Mesendoderm (in vitro differentiated cells): ENCODE results near the gene TMEM92.
"Not testable (repeated sequence)": the region's sequence is repeated elsewhere in the genome, so short reads cannot be mapped to it uniquely, and the experiment has no call there.

Source experiments
- DNase-seq: peaks from one replicate; pipeline ENCODE4 v3.0.0; 2013
- H2AK5ac ChIP-seq: 2 replicates; pipeline ENCODE4 v1.6.1; 2013; ENCODE audit warnings: low read length, inconsistent platforms
- H2BK120ac ChIP-seq: 2 replicates; pipeline ENCODE4 v1.6.1; 2013; ENCODE audit warnings: low read depth, mild to moderate bottlenecking, low read length, moderate library complexity, mixed read lengths
- H2BK15ac ChIP-seq: replicated peaks from 2 replicates; pipeline ENCODE4 v1.6.1; 2013; ENCODE audit warnings: low read depth, mild to moderate bottlenecking, moderate library complexity
- H2BK5ac ChIP-seq: 2 replicates; pipeline ENCODE4 v1.6.1; 2013; ENCODE audit warnings: low read length, inconsistent platforms
- H3K18ac ChIP-seq: 2 replicates; pipeline ENCODE4 v1.6.1; 2013; ENCODE audit warnings: mild to moderate bottlenecking, low read length, mixed read lengths
- H3K23ac ChIP-seq: one replicate; pipeline ENCODE4 v1.6.1; 2013; ENCODE audit warnings: low read length
- H3K27ac ChIP-seq: 2 replicates; pipeline ENCODE4 v1.5.1; 2013; ENCODE audit warnings: low read depth, mild to moderate bottlenecking, inconsistent platforms, low read length, moderate library complexity
- H3K27me3 ChIP-seq: 2 replicates; pipeline ENCODE4 v1.6.1; 2013; ENCODE audit warnings: low read length, control low read depth, mild to moderate bottlenecking, inconsistent platforms; ENCODE audit not compliant: insufficient read depth, poor library complexity
- H3K36me3 ChIP-seq: 2 replicates; pipeline ENCODE4 v1.6.1; 2013; ENCODE audit warnings: low read length, inconsistent platforms; ENCODE audit not compliant: control insufficient read depth, insufficient read depth
- H3K4ac ChIP-seq: one replicate; pipeline ENCODE4 v1.6.1; 2013; ENCODE audit warnings: low read depth, mild to moderate bottlenecking, low read length, moderate library complexity
- H3K4me1 ChIP-seq: 2 replicates; pipeline ENCODE4 v1.6.1; 2013; ENCODE audit warnings: low read depth, low read length, inconsistent platforms; ENCODE audit not compliant: control insufficient read depth
- H3K4me2 ChIP-seq: 2 replicates; pipeline ENCODE4 v1.6.1; 2013; ENCODE audit warnings: low read length
- H3K4me3 ChIP-seq: 2 replicates; pipeline ENCODE4 v1.5.1; 2013; ENCODE audit warnings: mild to moderate bottlenecking, low read length
- H3K56ac ChIP-seq: one replicate; pipeline ENCODE4 v1.6.1; 2013; ENCODE audit warnings: low read length
- H3K79me1 ChIP-seq: 2 replicates; pipeline ENCODE4 v1.6.1; 2013; ENCODE audit warnings: low read length, inconsistent platforms
- H3K79me2 ChIP-seq: 2 replicates; pipeline ENCODE4 v1.6.1; 2013; ENCODE audit warnings: mild to moderate bottlenecking, low read length; ENCODE audit not compliant: control insufficient read depth, insufficient read depth
- H3K9ac ChIP-seq: 2 replicates; pipeline ENCODE4 v1.6.1; 2013; ENCODE audit warnings: low read length, inconsistent platforms
- H4K5ac ChIP-seq: one replicate; pipeline ENCODE4 v1.6.1; 2013; ENCODE audit warnings: low read length
- H4K8ac ChIP-seq: one replicate; pipeline ENCODE4 v1.6.1; 2013; ENCODE audit warnings: low read depth, mild to moderate bottlenecking, control low read depth, low read length, moderate library complexity
- WGBS: extraction: QIAGEN DNeasy Blood & Tissue Kit; methylation state at CpG from one replicate; pipeline ENCODE4 v1.1.7; 2013; ENCODE audit warnings: low lambda C conversion rate, missing lambda C conversion rate; ENCODE audit not compliant: insufficient coverage; ENCODE audit errors: extremely low coverage; 5-methylcytosine and 5-hydroxymethylcytosine counted together

Gene TMEM92

DNA sequence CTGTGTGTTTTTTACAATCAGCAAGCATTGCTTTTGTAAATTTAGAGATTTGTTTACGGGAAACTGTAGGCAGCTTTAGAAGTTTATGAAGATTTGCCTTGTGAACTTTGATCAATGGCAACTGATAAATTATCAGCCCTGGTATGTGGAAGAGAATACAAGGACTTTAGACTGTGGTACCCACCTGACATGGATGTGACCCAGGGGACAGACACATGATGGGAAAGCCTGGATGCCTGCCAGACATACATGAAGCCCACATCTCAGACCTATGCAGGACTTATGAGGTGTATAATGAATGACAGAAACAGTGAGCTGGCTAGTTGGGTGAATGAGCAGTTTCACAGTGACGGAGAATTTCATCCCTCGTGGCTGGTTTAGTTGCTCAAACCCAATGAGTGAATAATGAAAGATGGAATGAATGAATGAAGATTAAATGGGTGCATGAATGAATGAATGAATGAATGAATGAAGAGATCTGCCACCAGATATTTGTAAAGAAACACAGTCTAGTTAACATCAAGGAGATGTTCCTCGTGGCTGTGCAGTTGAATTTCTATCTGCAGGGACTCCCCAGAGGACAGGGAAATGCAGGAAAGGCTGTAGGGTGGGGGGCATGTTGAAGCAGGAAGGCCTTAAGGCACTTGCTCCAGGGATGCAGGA is 7.6 kb downstream of the TMEM92 start:
- Histone ChIP-seq H3K36me3 (no peaks in the 10 kb centered on the region), H3K4me1 (peaks cover 12% of the 10 kb centered on the region), H3K4me3 (no peak overlapping the region), H2AK5ac (no peak overlapping the region), H3K27ac (no peak overlapping the region), H3K79me1 (no peaks in the 10 kb centered on the region), H3K9ac (no peak overlapping the region), H2BK120ac (no peak overlapping the region), H3K18ac (no peak overlapping the region), H3K79me2 (no peaks in the 10 kb centered on the region), H2BK15ac (no peak overlapping the region), H3K23ac (no peak overlapping the region), H3K4ac (no peak overlapping the region), H4K5ac (no peak overlapping the region), H4K8ac (no peak overlapping the region), H3K56ac (no peak overlapping the region), H2BK5ac (no peak overlapping the region), H3K27me3 (no peaks in the 10 kb centered on the region), H3K4me2 (no peak overlapping the region)
- no CpG with 5 or more reads among the region's 4 CpGs for WGBS
- DNase-seq: no peak

DNA sequence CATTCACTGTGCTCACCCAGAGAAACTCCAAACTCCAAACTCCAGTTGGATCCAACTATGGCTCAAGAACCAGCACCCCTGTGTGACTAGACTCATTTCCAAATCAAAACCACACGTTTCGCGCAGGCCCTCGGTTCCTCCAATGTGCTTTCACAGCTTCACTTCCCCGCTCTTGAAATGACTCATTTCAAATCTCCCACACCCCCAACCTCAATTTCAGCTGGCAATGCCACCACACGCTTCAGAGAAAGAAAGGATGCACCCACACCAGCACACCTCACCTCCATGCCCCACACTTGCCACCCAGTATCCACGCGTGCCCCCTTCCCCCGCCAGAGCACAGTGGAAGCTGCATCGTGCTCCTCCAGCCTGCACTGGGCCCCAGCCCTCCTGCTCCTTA is 9.0 kb downstream of the TMEM92 start:
- Histone ChIP-seq H2BK120ac (no peak overlapping the region), H3K27ac (no peak overlapping the region), H3K56ac (no peak overlapping the region), H3K4me1 (peaks cover 9% of the 10 kb centered on the region), H3K79me1 (no peaks in the 10 kb centered on the region), H2AK5ac (no peak overlapping the region), H4K8ac (no peak overlapping the region), H3K79me2 (no peaks in the 10 kb centered on the region), H2BK5ac (no peak overlapping the region), H3K9ac (no peak overlapping the region), H3K4me2 (no peak overlapping the region), H3K23ac (no peak overlapping the region), H4K5ac (no peak overlapping the region), H3K4me3 (no peak overlapping the region), H3K36me3 (no peaks in the 10 kb centered on the region), H3K4ac (no peak overlapping the region), H3K18ac (no peak overlapping the region), H3K27me3 (no peaks in the 10 kb centered on the region), H2BK15ac (no peak overlapping the region)
- no CpG with 5 or more reads among the region's 10 CpGs for WGBS
- no peak for DNase-seq

DNA sequence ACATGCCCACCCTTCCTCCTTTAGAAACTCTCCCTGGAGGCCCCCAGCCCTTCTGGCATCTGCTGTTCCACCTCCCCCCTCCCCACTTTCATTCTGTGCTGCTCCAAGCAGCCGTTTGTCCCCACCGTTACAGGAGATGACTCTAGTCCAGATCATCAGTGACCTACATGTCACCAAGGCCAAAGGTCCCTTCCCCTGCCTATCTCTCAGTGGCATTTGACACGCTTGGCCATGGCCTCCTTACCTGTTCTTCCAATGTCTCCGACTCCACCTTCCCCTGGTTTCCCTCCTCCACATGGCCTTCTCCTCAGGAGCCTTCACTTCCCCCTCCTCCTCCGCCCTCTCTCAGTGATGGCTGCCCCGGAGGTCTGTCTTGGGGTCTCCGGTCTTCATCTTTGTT is 9.4 kb downstream of the TMEM92 start:
- Histone ChIP-seq H3K27ac (no peak overlapping the region), H3K4me1 (peaks cover 9% of the 10 kb centered on the region), H3K4me2 (no peak overlapping the region), H3K4me3 (no peak overlapping the region), H2AK5ac (peak overlapping the region; percentile 58), H3K36me3 (no peaks in the 10 kb centered on the region), H4K8ac (no peak overlapping the region), H3K23ac (no peak overlapping the region), H3K56ac (peak overlapping the region; percentile 42), H2BK5ac (no peak overlapping the region), H3K18ac (no peak overlapping the region), H3K79me2 (no peaks in the 10 kb centered on the region), H3K4ac (no peak overlapping the region), H3K79me1 (no peaks in the 10 kb centered on the region), H4K5ac (no peak overlapping the region), H2BK120ac (no peak overlapping the region), H3K9ac (no peak overlapping the region), H3K27me3 (no peaks in the 10 kb centered on the region), H2BK15ac (no peak overlapping the region)
- no CpG with 5 or more reads among the region's 7 CpGs for WGBS
- DNase-seq: no peak

DNA sequence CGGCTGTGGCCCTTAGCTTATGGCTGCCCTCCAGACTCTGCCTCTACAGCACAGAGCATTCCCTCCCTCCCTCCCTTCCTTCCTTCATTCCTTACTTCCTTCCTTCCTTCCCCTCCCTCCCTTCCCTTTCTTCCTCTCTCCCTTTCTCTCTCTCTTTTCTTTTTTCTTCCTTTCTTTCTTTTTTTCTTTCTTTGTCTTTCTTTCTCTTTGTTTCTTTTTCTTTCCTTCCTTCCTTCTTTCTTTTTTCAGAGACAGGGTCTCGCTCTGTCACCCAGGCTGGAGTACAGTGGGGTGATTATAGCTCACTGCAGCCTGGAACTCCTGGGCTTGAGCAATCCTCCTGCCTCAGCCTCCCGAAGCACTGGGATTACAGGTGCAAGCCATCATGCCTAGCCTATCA is 11.7 kb downstream of the TMEM92 start:
- Histone ChIP-seq H3K56ac (no peak overlapping the region), H2BK120ac (no peak overlapping the region), H3K4me3 (no peak overlapping the region), H2BK5ac (no peak overlapping the region), H3K4me2 (no peak overlapping the region), H2AK5ac (no peak overlapping the region), H3K79me2 (no peaks in the 10 kb centered on the region), H3K9ac (no peak overlapping the region), H4K8ac (no peak overlapping the region), H3K23ac (no peak overlapping the region), H3K27me3 (no peaks in the 10 kb centered on the region), H3K18ac (no peak overlapping the region), H3K27ac (no peak overlapping the region), H4K5ac (no peak overlapping the region), H3K79me1 (no peaks in the 10 kb centered on the region), H2BK15ac (no peak overlapping the region), H3K4ac (no peak overlapping the region), H3K36me3 (no peaks in the 10 kb centered on the region), H3K4me1 (peaks cover 7% of the 10 kb centered on the region)
- DNase-seq: no peak
- no CpG with 5 or more reads among the region's 3 CpGs for WGBS

DNA sequence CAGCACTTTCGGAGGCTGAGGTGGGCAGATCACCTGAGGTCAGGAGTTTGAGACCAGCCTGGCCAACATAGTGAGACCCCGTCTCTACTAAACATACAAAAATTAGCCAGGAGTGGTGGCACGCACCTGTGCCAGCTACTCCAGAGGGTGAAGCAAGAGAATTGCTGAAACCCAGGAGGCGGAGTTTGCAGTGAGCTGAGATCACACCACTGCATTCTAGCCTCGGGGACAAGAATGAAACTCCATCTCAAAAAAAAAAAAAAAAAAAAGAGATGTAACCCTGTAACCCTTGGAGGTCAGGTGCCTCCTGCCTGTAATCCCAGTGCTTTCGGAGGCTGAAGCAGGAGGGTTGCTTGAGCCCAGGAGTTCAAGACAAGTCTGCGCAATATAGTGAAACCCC is 13.0 kb downstream of the TMEM92 start:
- not testable (repeated sequence) for H3K23ac ChIP-seq, H3K4me3 ChIP-seq, H2BK5ac ChIP-seq, H3K79me1 ChIP-seq, H3K36me3 ChIP-seq, H2AK5ac ChIP-seq, H3K18ac ChIP-seq, H3K4ac ChIP-seq, H3K56ac ChIP-seq, H3K9ac ChIP-seq, H4K8ac ChIP-seq, H2BK120ac ChIP-seq, H3K79me2 ChIP-seq, H3K27me3 ChIP-seq, H2BK15ac ChIP-seq, H3K4me1 ChIP-seq, H3K27ac ChIP-seq, DNase-seq, H4K5ac ChIP-seq, H3K4me2 ChIP-seq
- WGBS: no CpG with 5 or more reads among the region's 7 CpGs

DNA sequence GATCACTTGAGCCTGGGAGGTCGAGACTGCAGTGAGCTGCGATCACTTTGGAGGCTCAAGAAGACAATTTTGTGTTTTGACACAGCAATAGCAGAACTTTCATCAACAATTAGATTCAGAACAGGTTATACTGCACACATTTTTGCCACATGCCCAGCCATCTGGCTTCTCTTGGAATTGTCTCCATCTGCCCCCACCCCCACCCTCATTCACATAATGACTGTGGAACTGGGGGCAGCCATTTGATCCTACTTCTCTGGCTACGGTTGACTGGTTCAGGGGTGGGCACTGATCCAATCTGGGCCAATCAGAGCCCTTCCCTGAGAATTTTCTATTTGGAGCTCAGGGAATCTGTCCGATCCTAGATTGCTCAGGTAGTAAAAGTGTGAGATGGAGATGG is 14.0 kb downstream of the TMEM92 start:
- no peak overlapping the region for H4K8ac ChIP-seq
- no peaks in the 10 kb centered on the region for H3K36me3 ChIP-seq
- H3K27ac ChIP-seq: no peak overlapping the region
- H3K4me1 ChIP-seq: peaks cover 7% of the 10 kb centered on the region
- no peak for DNase-seq
- WGBS: no CpG with 5 or more reads among the region's 4 CpGs
- no peak overlapping the region for H2BK120ac ChIP-seq
- no peak overlapping the region for H2AK5ac ChIP-seq
- H3K23ac ChIP-seq: no peak overlapping the region
- H3K56ac ChIP-seq: no peak overlapping the region
- H2BK5ac ChIP-seq: no peak overlapping the region
- H3K4me2 ChIP-seq: no peak overlapping the region
- no peak overlapping the region for H3K9ac ChIP-seq
- no peak overlapping the region for H4K5ac ChIP-seq
- H3K79me1 ChIP-seq: no peaks in the 10 kb centered on the region
- H3K79me2 ChIP-seq: no peaks in the 10 kb centered on the region
- H3K4ac ChIP-seq: no peak overlapping the region
- no peak overlapping the region for H3K4me3 ChIP-seq
- H3K27me3 ChIP-seq: no peaks in the 10 kb centered on the region
- no peak overlapping the region for H2BK15ac ChIP-seq
- H3K18ac ChIP-seq: no peak overlapping the region
